B cell (primary cell): ENCODE results near the gene RPH3AL. TPM values are rescaled to one million over a fixed set of nuclear protein-coding genes. Genes with fewer than 3 reads are reported as not detected.

Experiments
- ATAC-seq: fragments of 200-7000 bp; cut with Tn5 transposase; one replicate; pipeline ENCODE4 v1.10.0; 2021; ENCODE audit warnings: low read depth, mild to moderate bottlenecking, moderate number of reproducible peaks, moderate library complexity
- CTCF ChIA-PET: fragments of 350-600 bp; sonication (Branson Sonifier 250); formaldehyde crosslinking; loops from one replicate; lab custom pipeline; 2021; ENCODE audit warnings: antibody characterized with exemption, inconsistent platforms; lab: Charles Lee
- POLR2A ChIA-PET: fragments of 350-600 bp; sonication (Branson Sonifier 250); formaldehyde crosslinking; loops from one replicate; lab custom pipeline; 2021; ENCODE audit warnings: antibody characterized with exemption; lab: Charles Lee
- DNase-seq: peaks from one replicate; pipeline ENCODE4 v3.0.0; 2013
- H2AFZ ChIP-seq: 2 replicates; pipeline ENCODE4 v1.6.1; 2012; ENCODE audit warnings: mild to moderate bottlenecking, low read depth, low read length; ENCODE audit not compliant: insufficient read depth, poor library complexity, severe bottlenecking
- H3K27ac ChIP-seq, 2 donors: 1 replicate in 1 of 2; 2 replicates in 1 of 2; pipeline ENCODE4 v1.5.1; 2012 to 2013; ENCODE audit warnings: low read length in 2 of 2, mild to moderate bottlenecking in 2 of 2, moderate library complexity in 1 of 2
- H3K27me3 ChIP-seq, 4 experiments: fragments of 200-600 bp in 1 of 4; sonication (generic) in 1 of 4; replicated peaks in 1 of 4; 1 replicate in 2 of 4; 2 replicates in 2 of 4; pipeline versions ENCODE4 v1.6.1 to v1.7.0; 2013 to 2016; ENCODE audit warnings: low read length in 3 of 4, mild to moderate bottlenecking in 2 of 4, mixed read lengths in 1 of 4, moderate library complexity in 1 of 4; ENCODE audit not compliant: insufficient read depth in 4 of 4, control insufficient read depth in 3 of 4; ENCODE audit errors: control extremely low read depth in 1 of 4
- H3K36me3 ChIP-seq, 2 experiments: replicated peaks in 1 of 2; 1 replicate in 1 of 2; 2 replicates in 1 of 2; pipeline versions ENCODE4 v1.6.1 to v1.7.1; 2013; ENCODE audit warnings: low read length in 1 of 2; ENCODE audit not compliant: insufficient read depth in 2 of 2, control insufficient read depth in 1 of 2; ENCODE audit errors: control extremely low read depth in 1 of 2, extremely low read depth in 1 of 2
- H3K4me1 ChIP-seq, 2 donors: fragments of 200-600 bp in 1 of 2; sonication (generic) in 1 of 2; 1 replicate in 1 of 2; 2 replicates in 1 of 2; pipeline versions ENCODE4 v1.5.1 to v1.6.1; 2013 to 2017; ENCODE audit warnings: low read length in 2 of 2; ENCODE audit not compliant: control insufficient read depth in 2 of 2, insufficient read depth in 2 of 2
- H3K4me2 ChIP-seq: replicated peaks from 2 replicates; pipeline ENCODE3; 2012; ENCODE audit warnings: mild to moderate bottlenecking, low read depth, low read length; ENCODE audit not compliant: poor library complexity, severe bottlenecking
- H3K4me3 ChIP-seq, 5 experiments: fragments of 200-600 bp in 1 of 5; sonication (generic) in 1 of 5; 1 replicate in 3 of 5; 2 replicates in 2 of 5; pipeline versions ENCODE4 v1.5.1 to v1.7.0; 2011 to 2016; ENCODE audit warnings: low read length in 4 of 5, mild to moderate bottlenecking in 4 of 5, low read depth in 2 of 5, control low read depth in 1 of 5, moderate library complexity in 1 of 5; ENCODE audit not compliant: insufficient read depth in 1 of 5; ENCODE audit errors: control extremely low read depth in 1 of 5, extremely low read depth in 1 of 5
- H3K79me2 ChIP-seq: fragments of 200-600 bp; sonication (generic); one replicate; pipeline ENCODE4 v1.6.0; 2016; ENCODE audit warnings: low read length; ENCODE audit not compliant: control insufficient read depth, insufficient read depth
- H3K9ac ChIP-seq: fragments of 200-600 bp; sonication (generic); 2 replicates; pipeline ENCODE4 v1.6.1; 2017; ENCODE audit warnings: mild to moderate bottlenecking, low read length, moderate library complexity
- H3K9me3 ChIP-seq, 3 donors: one replicate each; pipeline versions ENCODE4 v1.6.1 to v1.7.1; 2013; ENCODE audit warnings: low read length in 2 of 3; ENCODE audit not compliant: control insufficient read depth in 2 of 3, insufficient read depth in 1 of 3; ENCODE audit errors: control extremely low read depth in 1 of 3
- H4K20me1 ChIP-seq: 2 replicates; pipeline ENCODE4 v1.6.0; 2012; ENCODE audit warnings: mild to moderate bottlenecking, low read length; ENCODE audit not compliant: insufficient read depth, control insufficient read depth, poor library complexity, severe bottlenecking
- H3K27ac Mint-ChIP-seq: one replicate; pipeline ENCODE4 v1.8.0; 2021; ENCODE audit warnings: mixed read lengths
- H3K27me3 Mint-ChIP-seq: one replicate; pipeline ENCODE4 v1.8.0; 2021; ENCODE audit warnings: mixed read lengths
- H3K4me1 Mint-ChIP-seq: one replicate; pipeline ENCODE4 v1.8.0; 2021; ENCODE audit warnings: mixed read lengths
- H3K4me3 Mint-ChIP-seq: one replicate; pipeline ENCODE4 v1.8.0; 2021; ENCODE audit warnings: mixed read lengths
- H3K9me3 Mint-ChIP-seq: one replicate; pipeline ENCODE4 v1.8.0; 2022; ENCODE audit warnings: mixed read lengths; ENCODE audit not compliant: insufficient read depth
- EZH2 ChIP-seq: IDR thresholded peaks from 2 replicates; pipeline ENCODE4 v1.6.1; 2012; ENCODE audit warnings: borderline replicate concordance, low read depth, mild to moderate bottlenecking, moderate library complexity, low read length; ENCODE audit not compliant: insufficient read depth, poor library complexity, severe bottlenecking
- WGBS: methylation state at CpG from one replicate; pipeline ENCODE4 v1.1.5; 2013; ENCODE audit warnings: missing lambda C conversion rate; ENCODE audit not compliant: insufficient coverage; 5-methylcytosine and 5-hydroxymethylcytosine counted together
- intact Hi-C: fragments of 100-400 bp; cut with micrococcal nuclease; formaldehyde crosslinking; loops from one replicate; pipeline ENCODE4 v1.10.0; 2022
- polyA plus RNA-seq: library from polyadenylated mRNA; depleted of rRNA; stranded (reverse); fragments of >200 nt; gene quantifications from 2 replicates; pipeline ENCODE4 v1.2.3, GENCODE V29; 2012
- total RNA-seq, 2 donors: library from RNA; stranded (reverse); fragments of 120-200 nt in 1 of 2; gene quantifications; 1 replicate in 1 of 2; 2 replicates in 1 of 2; pipeline versions ENCODE4 v1.2.3 to v1.2.4, GENCODE V29; 2013 to 2022
- TF ChIP-seq, protein P1 (sequence below): fragments of 200-600 bp; IDR thresholded peaks from one replicate; pipeline ENCODE4 v1.8.0; 2022; ENCODE audit warnings: antibody characterized with exemption, mild to moderate bottlenecking

Gene RPH3AL
- total and polyA plus RNA-seq, 2 donors (not counting 1 experiment from before 2014, with no cell fraction given), result 10.8 to 13.3 TPM

DNA sequence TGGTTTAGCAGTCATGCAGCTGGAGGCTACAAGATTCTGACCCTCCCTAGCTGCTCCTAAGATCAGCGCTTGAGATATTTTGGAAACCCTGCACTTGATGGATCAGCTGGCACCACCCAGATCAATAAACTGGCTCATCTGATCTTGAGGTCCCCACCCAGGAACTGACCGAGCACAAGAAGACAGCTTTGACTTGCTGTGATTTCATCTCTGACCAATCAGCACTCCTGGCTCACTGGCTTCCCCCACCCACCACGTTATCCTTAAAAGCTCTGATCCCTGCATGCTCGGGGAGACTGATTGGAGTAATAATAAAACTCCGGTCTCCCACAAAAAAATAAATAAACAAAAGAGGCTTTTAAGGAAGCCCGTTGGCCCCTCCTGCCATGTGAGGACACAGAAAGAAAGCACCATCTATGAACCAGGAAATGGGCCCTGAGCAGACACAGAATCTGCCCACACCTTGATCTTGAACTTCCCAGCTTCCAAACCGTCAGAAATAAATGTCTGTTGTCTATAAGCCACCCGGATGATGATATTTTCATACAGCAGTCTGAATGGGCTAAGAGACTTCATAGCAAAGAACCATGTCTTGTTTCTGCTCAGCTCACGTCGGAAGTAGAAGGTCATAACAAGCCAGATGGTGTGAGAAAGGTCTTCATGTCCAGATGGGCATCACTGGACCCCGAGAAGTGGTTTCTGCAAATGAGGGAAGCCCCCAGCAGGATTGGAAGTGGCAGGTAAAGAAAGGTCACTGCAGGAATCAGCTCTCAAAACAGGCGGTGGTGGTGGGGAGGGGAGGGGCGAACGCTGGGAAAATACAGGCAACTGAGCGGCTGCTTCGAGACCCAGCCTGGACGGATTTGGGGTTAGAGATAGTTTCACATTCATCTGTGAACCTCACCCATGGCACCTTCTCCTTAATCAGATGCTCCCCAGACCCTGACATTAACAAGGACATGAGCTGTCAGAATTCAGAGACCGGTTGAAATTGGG, 19.8 kb upstream of the RPH3AL start:
- intact Hi-C loops, result no loop called here
- CTCF ChIA-PET, result no interaction called here

More for the DNA sequence above, 19.8 kb upstream of the RPH3AL start:
- ATAC-seq (no peak), DNase-seq (no peak)
- H3K9me3 Mint-ChIP-seq, result peaks cover 5% of the 10 kb centered on the region
- Histone ChIP-seq H3K79me2 (no peaks in the 10 kb centered on the region), H3K9me3 (peaks cover 0 to 12% (median 0%) of the 10 kb centered on the region in 3 donors), H4K20me1 (no peaks in the 10 kb centered on the region), H2AFZ (no peak overlapping the region), H3K27ac (no peak overlapping the region), H3K9ac (no peak overlapping the region), H3K4me1 (no peaks in the 10 kb centered on the region), H3K36me3 (no peaks in the 10 kb centered on the region), H3K4me3 (no peak overlapping the region), H3K27me3 (peaks cover 0 to 5% (median 0%) of the 10 kb centered on the region in 4 experiments), H3K4me2 (no peak overlapping the region)
- H3K4me3 Mint-ChIP-seq, result no peak overlapping the region
- H3K4me1 Mint-ChIP-seq, result no peaks in the 10 kb centered on the region
- POLR2A ChIA-PET, result no interaction called here
- WGBS, result 94% methylated on average over 10 of the region's 18 CpGs
- TF ChIP-seq EZH2, result no peak
- TF ChIP-seq, protein P1, sequence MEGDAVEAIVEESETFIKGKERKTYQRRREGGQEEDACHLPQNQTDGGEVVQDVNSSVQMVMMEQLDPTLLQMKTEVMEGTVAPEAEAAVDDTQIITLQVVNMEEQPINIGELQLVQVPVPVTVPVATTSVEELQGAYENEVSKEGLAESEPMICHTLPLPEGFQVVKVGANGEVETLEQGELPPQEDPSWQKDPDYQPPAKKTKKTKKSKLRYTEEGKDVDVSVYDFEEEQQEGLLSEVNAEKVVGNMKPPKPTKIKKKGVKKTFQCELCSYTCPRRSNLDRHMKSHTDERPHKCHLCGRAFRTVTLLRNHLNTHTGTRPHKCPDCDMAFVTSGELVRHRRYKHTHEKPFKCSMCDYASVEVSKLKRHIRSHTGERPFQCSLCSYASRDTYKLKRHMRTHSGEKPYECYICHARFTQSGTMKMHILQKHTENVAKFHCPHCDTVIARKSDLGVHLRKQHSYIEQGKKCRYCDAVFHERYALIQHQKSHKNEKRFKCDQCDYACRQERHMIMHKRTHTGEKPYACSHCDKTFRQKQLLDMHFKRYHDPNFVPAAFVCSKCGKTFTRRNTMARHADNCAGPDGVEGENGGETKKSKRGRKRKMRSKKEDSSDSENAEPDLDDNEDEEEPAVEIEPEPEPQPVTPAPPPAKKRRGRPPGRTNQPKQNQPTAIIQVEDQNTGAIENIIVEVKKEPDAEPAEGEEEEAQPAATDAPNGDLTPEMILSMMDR, result no peak
- H3K27ac Mint-ChIP-seq, result no peak overlapping the region
- peaks cover 19% of the 10 kb centered on the region for H3K27me3 Mint-ChIP-seq
